ENCODE results near the gene RAPGEF3.

- TF ChIP-seq HNF4G (IDR thresholded peaks at IDR 0.05) (no peak), CTCF (IDR thresholded peaks at IDR 0.05; ENCODE audit: low read depth, low read length, missing input control) (no peak), YY1 (IDR thresholded peaks at IDR 0.05) (no peak), SP1 (IDR thresholded peaks at IDR 0.05) (no peak)
- TF ChIP-seq, protein P1, sequence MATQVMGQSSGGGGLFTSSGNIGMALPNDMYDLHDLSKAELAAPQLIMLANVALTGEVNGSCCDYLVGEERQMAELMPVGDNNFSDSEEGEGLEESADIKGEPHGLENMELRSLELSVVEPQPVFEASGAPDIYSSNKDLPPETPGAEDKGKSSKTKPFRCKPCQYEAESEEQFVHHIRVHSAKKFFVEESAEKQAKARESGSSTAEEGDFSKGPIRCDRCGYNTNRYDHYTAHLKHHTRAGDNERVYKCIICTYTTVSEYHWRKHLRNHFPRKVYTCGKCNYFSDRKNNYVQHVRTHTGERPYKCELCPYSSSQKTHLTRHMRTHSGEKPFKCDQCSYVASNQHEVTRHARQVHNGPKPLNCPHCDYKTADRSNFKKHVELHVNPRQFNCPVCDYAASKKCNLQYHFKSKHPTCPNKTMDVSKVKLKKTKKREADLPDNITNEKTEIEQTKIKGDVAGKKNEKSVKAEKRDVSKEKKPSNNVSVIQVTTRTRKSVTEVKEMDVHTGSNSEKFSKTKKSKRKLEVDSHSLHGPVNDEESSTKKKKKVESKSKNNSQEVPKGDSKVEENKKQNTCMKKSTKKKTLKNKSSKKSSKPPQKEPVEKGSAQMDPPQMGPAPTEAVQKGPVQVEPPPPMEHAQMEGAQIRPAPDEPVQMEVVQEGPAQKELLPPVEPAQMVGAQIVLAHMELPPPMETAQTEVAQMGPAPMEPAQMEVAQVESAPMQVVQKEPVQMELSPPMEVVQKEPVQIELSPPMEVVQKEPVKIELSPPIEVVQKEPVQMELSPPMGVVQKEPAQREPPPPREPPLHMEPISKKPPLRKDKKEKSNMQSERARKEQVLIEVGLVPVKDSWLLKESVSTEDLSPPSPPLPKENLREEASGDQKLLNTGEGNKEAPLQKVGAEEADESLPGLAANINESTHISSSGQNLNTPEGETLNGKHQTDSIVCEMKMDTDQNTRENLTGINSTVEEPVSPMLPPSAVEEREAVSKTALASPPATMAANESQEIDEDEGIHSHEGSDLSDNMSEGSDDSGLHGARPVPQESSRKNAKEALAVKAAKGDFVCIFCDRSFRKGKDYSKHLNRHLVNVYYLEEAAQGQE (IDR thresholded peaks at IDR 0.05) = no peak
These were observed 8.4 kb downstream of the RAPGEF3 start for GRCh38 chr12:47750229-47750798.
